Astrocyte of the spinal cord (primary cell): ENCODE results near the gene TSPEAR.

Experiments
- DNase-seq: peaks from one replicate; pipeline ENCODE4 v3.0.0; 2011; ENCODE audit warnings: low read depth, low spot score
- H3K4me3 ChIP-seq: 2 replicates; pipeline ENCODE4 v1.5.1; 2011; ENCODE audit warnings: low read depth, mild to moderate bottlenecking, low read length, moderate library complexity
- in situ Hi-C: cut with HindIII; loops from 2 replicates; pipeline ENCODE4 v1.10.0; 2017; ENCODE audit warnings: low sequenced_read_pairs
- TF ChIP-seq, protein P1 (sequence below): IDR thresholded peaks from 2 replicates; pipeline ENCODE4 v1.5.1; 2012; ENCODE audit warnings: low read depth, mild to moderate bottlenecking, low read length, inconsistent platforms

Gene TSPEAR

DNA sequence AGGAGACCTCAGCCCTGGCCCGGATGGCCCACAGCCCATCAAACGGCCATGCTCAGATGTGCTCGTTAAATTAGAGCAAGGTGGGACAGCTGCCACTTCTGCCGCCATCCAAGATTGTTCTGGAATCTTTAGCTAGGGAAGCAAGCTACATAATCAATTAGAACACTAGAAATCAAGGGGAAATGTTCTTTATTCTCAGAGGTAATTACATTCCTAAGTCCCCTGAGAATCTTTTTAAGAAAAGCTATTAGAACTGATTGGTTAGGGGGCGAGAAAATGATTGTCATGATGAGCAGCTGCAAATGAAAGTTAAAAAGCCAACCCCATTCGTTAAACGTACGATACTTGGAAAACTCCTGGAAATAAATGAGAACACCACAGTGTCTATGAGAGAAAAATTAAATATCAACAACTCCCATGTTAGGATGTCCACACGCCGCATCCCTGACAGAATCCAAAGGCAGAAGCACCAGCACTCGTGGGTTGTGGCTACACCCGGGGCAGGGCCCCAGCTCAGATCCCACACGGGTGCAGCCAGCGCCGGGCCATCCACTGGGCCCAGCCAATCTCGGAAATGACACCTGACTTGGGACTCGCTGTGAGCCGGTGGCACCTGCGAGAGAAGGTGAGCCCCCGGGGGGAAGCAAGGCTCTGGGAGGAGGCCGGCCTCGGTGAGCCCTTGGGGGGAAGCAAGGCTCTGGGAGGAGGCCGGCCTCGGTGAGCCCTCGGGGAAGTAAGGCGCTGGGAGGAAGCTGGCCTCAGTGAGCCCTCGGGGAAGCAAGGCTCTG is 209.0 kb downstream of the TSPEAR start:
- TF ChIP-seq, protein P1, sequence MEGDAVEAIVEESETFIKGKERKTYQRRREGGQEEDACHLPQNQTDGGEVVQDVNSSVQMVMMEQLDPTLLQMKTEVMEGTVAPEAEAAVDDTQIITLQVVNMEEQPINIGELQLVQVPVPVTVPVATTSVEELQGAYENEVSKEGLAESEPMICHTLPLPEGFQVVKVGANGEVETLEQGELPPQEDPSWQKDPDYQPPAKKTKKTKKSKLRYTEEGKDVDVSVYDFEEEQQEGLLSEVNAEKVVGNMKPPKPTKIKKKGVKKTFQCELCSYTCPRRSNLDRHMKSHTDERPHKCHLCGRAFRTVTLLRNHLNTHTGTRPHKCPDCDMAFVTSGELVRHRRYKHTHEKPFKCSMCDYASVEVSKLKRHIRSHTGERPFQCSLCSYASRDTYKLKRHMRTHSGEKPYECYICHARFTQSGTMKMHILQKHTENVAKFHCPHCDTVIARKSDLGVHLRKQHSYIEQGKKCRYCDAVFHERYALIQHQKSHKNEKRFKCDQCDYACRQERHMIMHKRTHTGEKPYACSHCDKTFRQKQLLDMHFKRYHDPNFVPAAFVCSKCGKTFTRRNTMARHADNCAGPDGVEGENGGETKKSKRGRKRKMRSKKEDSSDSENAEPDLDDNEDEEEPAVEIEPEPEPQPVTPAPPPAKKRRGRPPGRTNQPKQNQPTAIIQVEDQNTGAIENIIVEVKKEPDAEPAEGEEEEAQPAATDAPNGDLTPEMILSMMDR, result no peak
- in situ Hi-C loops, result no loop called here
- H3K4me3 ChIP-seq, result no peak overlapping the region
- no peak for DNase-seq

DNA sequence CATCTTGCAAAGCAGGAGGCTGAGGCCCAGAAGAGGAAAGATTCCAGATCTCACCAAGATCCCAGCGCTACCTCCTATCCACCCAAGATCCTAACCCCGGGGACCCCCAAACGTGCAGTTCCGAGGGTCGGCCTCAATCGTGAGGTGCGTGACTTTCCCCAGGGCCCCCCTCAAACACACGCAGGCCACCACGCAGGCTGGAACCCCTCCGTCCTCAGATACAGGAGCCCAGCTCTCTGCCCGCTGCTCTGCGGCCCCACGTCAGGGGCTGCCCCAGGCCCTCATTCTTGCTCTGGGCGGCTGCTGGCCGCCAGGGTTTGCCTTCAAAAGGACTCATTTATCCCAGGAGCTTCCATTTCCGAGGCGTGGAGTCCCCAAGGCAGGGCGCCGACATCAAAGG is 211.3 kb downstream of the TSPEAR start:
- no peak for DNase-seq
- no peak overlapping the region for H3K4me3 ChIP-seq
- in situ Hi-C loops, result no loop called here
- TF ChIP-seq, protein P1, result no peak

DNA sequence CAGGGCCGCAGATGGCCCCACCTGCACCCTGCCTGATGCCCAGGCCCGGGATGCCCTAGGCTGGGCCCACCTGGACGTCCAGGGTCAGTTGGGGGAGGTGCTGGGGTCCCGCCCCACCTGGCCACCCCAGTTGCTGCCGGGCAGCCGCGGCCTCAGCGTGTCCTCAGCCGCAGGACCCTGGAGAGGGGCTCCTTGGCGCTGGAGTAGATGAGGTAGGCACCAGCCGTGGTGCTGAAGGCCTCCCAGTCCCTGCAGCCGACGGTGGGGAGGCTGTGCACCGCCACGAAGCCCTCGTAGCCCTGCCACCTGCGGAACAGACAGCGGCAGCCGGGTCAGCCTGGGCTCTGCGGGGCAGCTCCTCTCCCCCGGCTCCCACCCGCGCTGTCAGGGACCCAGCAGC is 211.7 kb downstream of the TSPEAR start:
- TF ChIP-seq, protein P1, result no peak
- in situ Hi-C loops, result no loop called here
- DNase-seq, result no peak

DNA sequence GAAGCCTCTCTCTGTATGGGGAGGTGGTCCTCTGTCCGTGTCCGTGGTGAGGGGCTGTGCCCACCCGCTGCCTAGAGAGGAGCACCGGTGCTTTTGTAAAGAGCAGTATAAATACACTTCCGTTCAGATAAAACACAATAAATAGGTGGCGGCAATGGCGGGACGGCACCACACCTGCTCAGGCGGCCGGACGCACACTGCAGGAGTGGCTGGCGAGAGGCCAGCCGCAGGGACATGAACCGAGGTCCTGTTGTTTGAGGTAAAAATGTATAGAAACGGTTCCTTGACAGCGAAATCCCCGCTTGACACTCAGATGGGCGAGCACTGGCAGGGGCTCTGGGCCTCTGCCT is 212.2 kb downstream of the TSPEAR start:
- in situ Hi-C loops, result no loop called here
- DNase-seq, result no peak
- no peak overlapping the region for H3K4me3 ChIP-seq
- TF ChIP-seq, protein P1, result no peak

More for the DNA sequence above, 211.7 kb downstream of the TSPEAR start:
- H3K4me3 ChIP-seq, result no peak overlapping the region

DNA sequence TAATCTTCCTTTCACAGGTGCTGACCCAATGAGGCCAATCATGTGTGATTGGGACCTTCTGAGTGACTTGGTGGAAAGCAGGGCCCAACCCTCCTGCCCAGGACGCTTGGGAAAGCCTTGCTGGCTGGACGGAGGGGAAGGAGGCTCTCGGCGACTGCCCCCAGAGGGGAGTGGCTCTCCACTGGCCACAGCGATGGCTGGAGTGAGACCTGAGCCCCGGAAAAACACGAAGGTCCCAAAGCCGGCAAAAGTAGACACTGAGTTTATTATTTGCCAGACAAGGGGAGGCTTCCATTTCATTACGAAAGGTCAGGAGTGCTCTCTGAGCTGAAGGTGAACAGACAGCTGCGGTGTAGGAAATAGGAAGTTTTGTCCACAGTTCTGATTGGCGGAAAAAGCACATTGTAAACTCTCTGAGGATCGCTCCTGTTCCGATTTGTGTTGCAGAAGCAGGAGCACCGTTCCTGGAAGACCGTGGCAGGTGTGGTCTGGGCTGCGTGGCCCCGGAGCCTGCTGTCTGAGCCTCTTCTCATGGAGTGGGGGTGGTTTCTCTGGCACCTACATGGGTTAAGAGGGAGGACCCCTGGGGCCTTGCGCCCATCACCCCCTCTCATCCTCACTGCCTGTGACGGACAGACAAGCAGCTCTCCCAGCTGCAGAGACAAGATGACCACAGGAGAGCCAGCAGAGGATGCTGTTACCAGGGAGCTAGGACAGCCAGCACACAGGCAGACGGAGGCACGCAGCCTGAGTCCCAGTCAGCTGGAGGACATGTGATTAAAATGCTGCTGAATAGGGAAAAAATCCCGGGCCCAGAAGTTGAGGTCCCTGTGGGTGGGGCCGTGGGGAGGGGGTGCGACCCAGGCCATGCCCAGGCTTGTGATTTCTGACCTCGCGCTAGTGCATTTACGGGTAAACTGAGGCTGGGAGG is 212.8 kb downstream of the TSPEAR start:
- TF ChIP-seq, protein P1, result no peak
- DNase-seq, result no peak
- in situ Hi-C loops, result no loop called here
- H3K4me3 ChIP-seq, result no peak overlapping the region

DNA sequence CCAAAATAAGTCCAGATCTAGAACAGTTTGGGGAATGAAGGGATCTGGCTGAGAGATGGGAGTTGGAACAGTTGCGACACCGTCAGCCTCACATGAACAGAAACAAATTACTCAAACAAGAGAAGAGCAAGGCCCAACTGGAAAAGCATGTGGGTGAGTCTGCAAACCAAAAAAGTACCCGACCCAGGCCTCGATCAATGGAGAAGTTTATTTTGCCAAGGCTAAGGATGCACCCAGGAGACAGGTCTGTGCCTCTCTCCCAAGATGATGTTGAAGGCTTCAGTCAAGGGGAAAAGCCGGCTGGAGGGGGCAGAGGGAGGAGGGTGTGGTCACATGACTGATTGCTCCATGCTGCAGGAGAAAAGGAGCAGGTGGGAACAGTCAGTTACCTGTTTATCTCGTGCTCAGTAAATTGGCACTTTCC is 213.7 kb downstream of the TSPEAR start:
- in situ Hi-C loops, result no loop called here
- TF ChIP-seq, protein P1, result no peak
- no peak for DNase-seq
- no peak overlapping the region for H3K4me3 ChIP-seq
